ENCODE measurements around the gene EXOC7. TPM values are rescaled to one million over a fixed set of nuclear protein-coding genes. Genes with fewer than 3 reads are reported as not detected.

The EXOC7 gene
- polyA plus RNA-seq, 1 donor from 2014 or later, result 146 TPM

GRCh38 chr17:76080768-76081287, 22.8 kb downstream of the EXOC7 start:
- Histone ChIP-seq H3K27ac (ENCODE audit: low read length) (no peak overlapping the region), H3K36me3 (ENCODE audit: insufficient read depth, low read length) (no peaks in the 10 kb centered on the region), H3K4me3 (ENCODE audit: low read length) (no peak overlapping the region), H3K9me3 (ENCODE audit: low read length) (no peaks in the 10 kb centered on the region), H3K4me2 (ENCODE audit: low read length) (no peak overlapping the region), H3K9me2 (ENCODE audit: insufficient read depth, low read length) (no peaks in the 10 kb centered on the region), H3K27me3 (ENCODE audit: insufficient read depth, low read depth, low read length) (peaks cover 37% of the 10 kb centered on the region), H3K79me2 (replicated peaks; ENCODE audit: insufficient read depth, low read length) (no peaks in the 10 kb centered on the region), H3F3A (ENCODE audit: insufficient read depth, low read length, poor library complexity, severe bottlenecking) (no peaks in the 10 kb centered on the region), H3K9ac (ENCODE audit: low read length) (no peak overlapping the region), H2AFZ (ENCODE audit: low read depth, low read length) (no peak overlapping the region), H4K20me1 (ENCODE audit: insufficient read depth) (no peaks in the 10 kb centered on the region)
- TF ChIP-seq REST (IDR thresholded peaks at IDR 0.05; ENCODE audit: borderline replicate concordance) (no peak), EP300 (conservative IDR thresholded peaks at IDR 0.05; ENCODE audit: poor library complexity, severe bottlenecking) (no peak), POLR2AphosphoS5 (IDR thresholded peaks at IDR 0.05) (no peak), EZH2 (IDR thresholded peaks at IDR 0.05; ENCODE audit: borderline replicate concordance, insufficient read depth, low read length, poor library complexity, severe bottlenecking) (no peak), RAD21 (conservative IDR thresholded peaks at IDR 0.05) (no peak), SMC3 (conservative IDR thresholded peaks at IDR 0.05; ENCODE audit: poor library complexity) (no peak), CTCF (IDR thresholded peaks at IDR 0.05; ENCODE audit: poor library complexity, severe bottlenecking) (no peak), TAF1 (IDR thresholded peaks at IDR 0.05; ENCODE audit: low read depth) (no peak), MXI1 (conservative IDR thresholded peaks at IDR 0.05; ENCODE audit: poor library complexity, severe bottlenecking) (no peak)

GRCh38 chr17:76079956-76080767, 23.4 kb downstream of the EXOC7 start:
- Histone ChIP-seq H3K79me2 (replicated peaks; ENCODE audit: insufficient read depth, low read length) (no peaks in the 10 kb centered on the region), H3K9ac (ENCODE audit: low read length) (no peak overlapping the region), H3K27ac (ENCODE audit: low read length) (no peak overlapping the region), H3K9me3 (ENCODE audit: low read length) (no peaks in the 10 kb centered on the region), H3K4me3 (ENCODE audit: low read length) (peak overlapping the region; percentile 31), H3K27me3 (ENCODE audit: insufficient read depth, low read depth, low read length) (peaks cover 44% of the 10 kb centered on the region), H2AFZ (ENCODE audit: low read depth, low read length) (no peak overlapping the region), H3F3A (ENCODE audit: insufficient read depth, low read length, poor library complexity, severe bottlenecking) (no peaks in the 10 kb centered on the region), H3K9me2 (ENCODE audit: insufficient read depth, low read length) (no peaks in the 10 kb centered on the region), H3K36me3 (ENCODE audit: insufficient read depth, low read length) (no peaks in the 10 kb centered on the region), H4K20me1 (ENCODE audit: insufficient read depth) (no peaks in the 10 kb centered on the region), H3K4me2 (ENCODE audit: low read length) (no peak overlapping the region)
- TF ChIP-seq RAD21 (conservative IDR thresholded peaks at IDR 0.05) (no peak), MXI1 (conservative IDR thresholded peaks at IDR 0.05; ENCODE audit: poor library complexity, severe bottlenecking) (no peak), POLR2AphosphoS5 (IDR thresholded peaks at IDR 0.05) (peak; percentile 46)
